GM15510 (cell line): Measurements from ENCODE around the gene OR8B12.

ENCODE experiments used
- POLR2A ChIP-seq: IDR thresholded peaks from 3 replicates; pipeline ENCODE4 v1.6.1; 2011; ENCODE audit warnings: borderline replicate concordance; ENCODE audit not compliant: insufficient read length; ENCODE audit errors: extremely low read depth

The OR8B12 gene

GRCh38 chr11:124543145-124543544, 309 bp downstream of the OR8B12 start:
- no peak for TF ChIP-seq POLR2A

GRCh38 chr11:124541204-124541603, 2.2 kb downstream of the OR8B12 start:
- no peak for TF ChIP-seq POLR2A

- TF ChIP-seq POLR2A: no peak
Observed at GRCh38 chr11:124538019-124538418, 5.4 kb downstream of the OR8B12 start.

GRCh38 chr11:124536520-124536919, 6.9 kb downstream of the OR8B12 start:
- TF ChIP-seq POLR2A: no peak

GRCh38 chr11:124535552-124536232, 7.8 kb downstream of the OR8B12 start:
- TF ChIP-seq POLR2A: no peak

- no peak for TF ChIP-seq POLR2A
Observed at GRCh38 chr11:124534051-124534450, 9.4 kb downstream of the OR8B12 start.

- no peak for TF ChIP-seq POLR2A
Observed at GRCh38 chr11:124533626-124534025, 9.8 kb downstream of the OR8B12 start.

GRCh38 chr11:124520550-124520854, 23.0 kb downstream of the OR8B12 start:
- no peak for TF ChIP-seq POLR2A

GRCh38 chr11:124519850-124520549, 23.5 kb downstream of the OR8B12 start:
- no peak for TF ChIP-seq POLR2A

GRCh38 chr11:124518989-124519451, 24.4 kb downstream of the OR8B12 start:
- TF ChIP-seq POLR2A: no peak

GRCh38 chr11:124517314-124517713, 26.1 kb downstream of the OR8B12 start:
- TF ChIP-seq POLR2A: no peak

- TF ChIP-seq POLR2A: no peak
Observed at GRCh38 chr11:124514131-124514530, 29.3 kb downstream of the OR8B12 start.

GRCh38 chr11:124511745-124512144, 31.7 kb downstream of the OR8B12 start:
- TF ChIP-seq POLR2A: no peak

GRCh38 chr11:124510279-124510678, 33.2 kb downstream of the OR8B12 start:
- TF ChIP-seq POLR2A: no peak

GRCh38 chr11:124499711-124500110, 43.7 kb downstream of the OR8B12 start:
- no peak for TF ChIP-seq POLR2A

- TF ChIP-seq POLR2A: no peak
Observed at GRCh38 chr11:124493016-124493655, 50.3 kb downstream of the OR8B12 start.
